Progenitor cell of endocrine pancreas (in vitro differentiated cells): ENCODE results near the gene PCP4L1. TPM values are rescaled to one million over a fixed set of nuclear protein-coding genes. Genes with fewer than 3 reads are reported as not detected.

ENCODE experiments used
- DNase-seq: peaks from one replicate; pipeline ENCODE4 v3.0.0; 2021; ENCODE audit warnings: low spot score; ENCODE audit not compliant: unreplicated experiment
- H3K27ac Mint-ChIP-seq: 2 replicates; pipeline ENCODE4 v1.8.0; 2021; ENCODE audit warnings: mild to moderate bottlenecking, moderate library complexity, mixed read lengths
- H3K27me3 Mint-ChIP-seq: 2 replicates; pipeline ENCODE4 v1.8.0; 2021; ENCODE audit warnings: mixed read lengths
- H3K36me3 Mint-ChIP-seq: 2 replicates; pipeline ENCODE4 v1.8.0; 2022; ENCODE audit warnings: mixed read lengths; ENCODE audit not compliant: insufficient read depth
- H3K4me1 Mint-ChIP-seq: 2 replicates; pipeline ENCODE4 v1.8.0; 2021; ENCODE audit warnings: low read depth, mixed read lengths
- H3K4me3 Mint-ChIP-seq: 2 replicates; pipeline ENCODE4 v1.8.0; 2021; ENCODE audit warnings: low read depth, mild to moderate bottlenecking, moderate library complexity, mixed read lengths
- H3K9me3 Mint-ChIP-seq: 2 replicates; pipeline ENCODE4 v1.8.0; 2021; ENCODE audit warnings: low read depth, mixed read lengths
- total RNA-seq: library from RNA; stranded (reverse); gene quantifications from 2 replicates; pipeline ENCODE4 v1.2.1, GENCODE V29; 2021
- TF ChIP-seq, protein P1 (sequence below): fragments of 200-600 bp; sonication (generic); IDR thresholded peaks from one replicate; pipeline ENCODE4 v1.5.0; 2021; ENCODE audit warnings: antibody characterized with exemption, mild to moderate bottlenecking; ENCODE audit not compliant: unreplicated experiment

PCP4L1 gene
- total RNA-seq, 1 donor from 2014 or later: 0.86 TPM

DNA sequence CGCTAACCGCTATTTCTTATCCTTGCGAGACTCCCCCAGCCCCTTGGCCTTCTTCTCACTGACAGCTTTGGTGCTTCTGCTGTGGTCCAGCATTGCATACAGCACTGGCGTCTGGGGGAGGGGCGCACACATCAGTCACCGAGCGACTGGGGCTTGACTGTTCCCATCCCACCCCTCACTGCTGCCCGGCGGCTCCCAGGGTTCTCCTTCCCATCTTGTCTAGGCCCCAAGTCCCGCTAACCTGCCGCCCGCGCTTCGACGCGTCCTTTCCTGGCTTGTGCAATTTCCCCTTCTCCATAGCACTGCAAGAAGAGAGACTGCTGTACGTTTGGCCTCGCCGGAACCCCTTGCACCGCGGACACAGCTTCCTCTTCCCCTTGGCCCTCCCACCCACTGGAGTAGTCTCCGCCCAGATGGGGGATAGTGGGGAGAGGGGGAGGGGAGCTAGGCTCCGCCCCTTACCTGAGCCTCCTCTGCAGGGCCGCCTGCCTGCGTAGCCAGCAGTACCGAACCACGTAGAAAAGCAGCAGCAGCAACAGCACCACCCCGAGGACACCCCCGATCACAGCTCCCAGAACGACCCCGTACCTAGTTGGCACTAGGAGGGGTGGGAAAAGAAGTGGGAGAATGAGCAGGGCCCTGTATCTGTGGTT, 47.4 kb downstream of the PCP4L1 start:
- H3K36me3 Mint-ChIP-seq: no peaks in the 10 kb centered on the region
- peaks cover 16% of the 10 kb centered on the region for H3K27me3 Mint-ChIP-seq
- H3K9me3 Mint-ChIP-seq: no peaks in the 10 kb centered on the region
- peak; percentile 81 for DNase-seq
- peak overlapping the region; percentile 97 for H3K4me3 Mint-ChIP-seq
- H3K4me1 Mint-ChIP-seq: peaks cover 16% of the 10 kb centered on the region
- H3K27ac Mint-ChIP-seq: peak overlapping the region; percentile 77
- TF ChIP-seq, protein P1, sequence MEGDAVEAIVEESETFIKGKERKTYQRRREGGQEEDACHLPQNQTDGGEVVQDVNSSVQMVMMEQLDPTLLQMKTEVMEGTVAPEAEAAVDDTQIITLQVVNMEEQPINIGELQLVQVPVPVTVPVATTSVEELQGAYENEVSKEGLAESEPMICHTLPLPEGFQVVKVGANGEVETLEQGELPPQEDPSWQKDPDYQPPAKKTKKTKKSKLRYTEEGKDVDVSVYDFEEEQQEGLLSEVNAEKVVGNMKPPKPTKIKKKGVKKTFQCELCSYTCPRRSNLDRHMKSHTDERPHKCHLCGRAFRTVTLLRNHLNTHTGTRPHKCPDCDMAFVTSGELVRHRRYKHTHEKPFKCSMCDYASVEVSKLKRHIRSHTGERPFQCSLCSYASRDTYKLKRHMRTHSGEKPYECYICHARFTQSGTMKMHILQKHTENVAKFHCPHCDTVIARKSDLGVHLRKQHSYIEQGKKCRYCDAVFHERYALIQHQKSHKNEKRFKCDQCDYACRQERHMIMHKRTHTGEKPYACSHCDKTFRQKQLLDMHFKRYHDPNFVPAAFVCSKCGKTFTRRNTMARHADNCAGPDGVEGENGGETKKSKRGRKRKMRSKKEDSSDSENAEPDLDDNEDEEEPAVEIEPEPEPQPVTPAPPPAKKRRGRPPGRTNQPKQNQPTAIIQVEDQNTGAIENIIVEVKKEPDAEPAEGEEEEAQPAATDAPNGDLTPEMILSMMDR: peak; percentile 53

DNA sequence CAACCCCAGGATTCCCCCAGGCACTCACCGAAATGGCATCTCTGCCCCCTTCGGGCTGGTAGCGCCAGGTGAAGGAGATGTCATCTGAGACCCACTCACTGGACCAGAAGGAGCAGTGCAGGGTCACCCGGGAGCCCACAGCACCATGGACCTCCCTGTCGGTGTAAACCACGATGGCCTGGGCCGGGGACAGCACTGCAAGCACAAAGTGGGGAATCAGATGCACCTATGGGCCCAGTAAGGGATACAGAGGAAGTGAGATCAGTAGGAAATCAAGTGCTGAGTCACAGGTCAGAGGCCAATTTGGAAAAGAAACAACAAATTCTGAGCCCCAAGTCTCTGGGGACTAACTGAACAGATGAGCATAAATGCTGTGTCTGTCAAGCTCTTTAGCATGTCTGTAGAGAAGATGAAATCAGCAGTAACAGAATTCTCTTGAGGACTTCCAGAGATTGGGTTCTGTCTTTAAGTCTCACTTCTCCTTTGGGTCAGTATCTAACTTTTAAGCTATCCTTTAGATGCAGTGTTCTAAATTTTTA, 48.8 kb downstream of the PCP4L1 start:
- DNase-seq: no peak
- H3K27me3 Mint-ChIP-seq: peaks cover 16% of the 10 kb centered on the region
- no peak overlapping the region for H3K4me3 Mint-ChIP-seq
- H3K9me3 Mint-ChIP-seq: no peaks in the 10 kb centered on the region
- TF ChIP-seq, protein P1: no peak
- no peaks in the 10 kb centered on the region for H3K36me3 Mint-ChIP-seq
- peaks cover 16% of the 10 kb centered on the region for H3K4me1 Mint-ChIP-seq
- H3K27ac Mint-ChIP-seq: no peak overlapping the region

DNA sequence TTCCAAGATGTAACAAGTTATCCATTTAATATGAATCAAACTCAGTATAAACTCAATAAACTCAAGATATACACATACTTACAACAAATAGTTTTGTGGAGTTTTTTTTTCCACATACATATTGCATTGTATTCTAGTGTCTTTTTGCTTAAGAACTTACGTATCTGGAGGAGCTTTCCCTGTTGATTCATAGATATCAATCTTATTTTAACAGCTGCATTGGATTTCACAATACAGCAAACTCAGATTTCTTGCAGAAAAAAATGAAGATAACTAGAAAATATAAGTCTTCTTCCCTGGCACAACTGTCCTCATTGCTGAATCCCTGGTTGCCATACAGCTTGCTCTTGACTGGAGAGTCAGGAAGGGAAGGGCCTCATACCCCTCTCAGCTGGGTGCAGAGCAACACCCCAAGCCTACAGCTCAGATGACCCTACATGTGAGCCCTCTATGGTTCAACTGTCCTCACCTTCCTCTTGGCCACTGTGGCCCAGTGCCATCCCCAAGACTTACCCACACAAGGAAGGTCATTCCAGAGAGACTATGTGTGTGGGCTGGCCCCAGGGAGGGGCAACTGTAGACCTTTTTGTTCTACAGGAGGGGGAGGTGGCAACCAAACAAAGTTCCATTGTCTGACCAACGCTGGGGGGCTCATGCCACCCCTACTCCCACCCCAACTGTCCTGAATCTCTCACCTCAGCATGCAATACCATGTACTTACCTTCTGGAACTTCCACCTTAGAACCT, 49.5 kb downstream of the PCP4L1 start:
- no peak overlapping the region for H3K4me3 Mint-ChIP-seq
- no peak overlapping the region for H3K27ac Mint-ChIP-seq

DNA sequence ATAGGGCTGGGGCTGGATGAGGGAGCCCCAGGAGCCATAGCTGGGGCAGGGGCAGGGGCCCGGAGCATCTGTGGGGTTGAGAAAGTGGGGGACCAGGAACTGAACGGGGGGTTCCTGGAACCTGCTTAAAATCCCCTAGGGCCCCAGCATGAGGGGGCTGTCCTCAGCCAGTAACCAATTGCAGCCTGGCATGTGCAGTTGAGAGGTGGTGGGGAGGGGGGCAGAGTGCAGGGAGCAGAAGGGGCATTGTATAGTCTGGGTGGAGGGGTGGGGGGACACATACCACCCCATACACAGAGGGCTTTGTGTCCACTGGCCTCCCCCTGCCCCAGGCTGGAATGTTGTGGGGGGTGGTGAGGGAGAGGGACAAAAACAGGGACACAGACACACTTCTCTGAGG, 51.3 kb downstream of the PCP4L1 start, which contains the start of gene MPZ:
Gene MPZ, minus strand, starts transcription at position 101 of the 400 bp plus-strand sequence. Its CDS starts 63 bp downstream, at position 38.
- no peak for DNase-seq
- Mint-ChIP-seq H3K27me3 (peaks cover 16% of the 10 kb centered on the region), H3K9me3 (no peaks in the 10 kb centered on the region), H3K4me1 (peaks cover 13% of the 10 kb centered on the region), H3K27ac (no peak within 1 kb of the TSS), H3K4me3 (no peak within 1 kb of the TSS), H3K36me3 (no peaks in the 10 kb centered on the region)
- TF ChIP-seq, protein P1: no peak

More for the DNA sequence above, 49.5 kb downstream of the PCP4L1 start:
- DNase-seq: no peak
- Mint-ChIP-seq H3K9me3 (no peaks in the 10 kb centered on the region), H3K27me3 (peaks cover 16% of the 10 kb centered on the region), H3K4me1 (peaks cover 16% of the 10 kb centered on the region), H3K36me3 (no peaks in the 10 kb centered on the region)
- TF ChIP-seq, protein P1: no peak

DNA sequence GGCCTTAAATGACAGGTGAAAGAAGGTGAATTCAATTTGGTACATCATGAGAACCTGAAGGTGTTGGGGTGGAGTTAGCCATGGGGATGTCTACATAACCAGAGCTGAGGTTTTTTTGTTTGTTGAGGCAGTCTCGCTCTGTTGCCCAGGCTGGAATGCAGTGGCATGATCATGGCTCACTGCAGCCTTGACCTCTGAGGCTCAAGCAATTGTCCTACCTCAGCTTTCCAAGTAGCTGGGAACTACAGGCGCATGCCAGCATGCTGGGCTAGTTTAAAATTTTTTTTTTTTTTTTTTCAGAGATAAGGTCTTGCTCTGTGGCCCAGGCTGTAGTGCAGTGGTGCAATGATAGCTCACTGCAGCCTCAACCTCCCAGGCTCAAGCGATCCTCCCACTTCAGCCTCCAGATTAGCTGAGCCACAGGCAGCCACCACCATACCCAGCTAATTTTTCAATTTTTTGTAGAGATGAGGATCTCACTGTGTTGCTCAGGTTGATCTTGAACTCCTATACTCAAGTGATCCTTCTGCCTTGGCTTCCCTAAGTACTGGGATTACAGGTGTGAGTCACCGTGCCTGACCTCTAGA, 53.1 kb downstream of the PCP4L1 start:
- no peak overlapping the region for H3K4me3 Mint-ChIP-seq

More for the DNA sequence above, 53.1 kb downstream of the PCP4L1 start:
- no peak for DNase-seq
- Mint-ChIP-seq H3K4me1 (peaks cover 15% of the 10 kb centered on the region), H3K27me3 (peaks cover 14% of the 10 kb centered on the region), H3K9me3 (no peaks in the 10 kb centered on the region), H3K36me3 (no peaks in the 10 kb centered on the region), H3K27ac (no peak overlapping the region)
- TF ChIP-seq, protein P1: no peak
